GM06990 (cell line): ENCODE results near the gene ATAD3A.

Source experiments
- DNase-seq: peaks from one replicate; pipeline ENCODE4 v3.0.0-alpha.2; 2011; ENCODE audit not compliant: insufficient read length; ENCODE audit errors: extremely low read depth
- H3K27me3 ChIP-seq: replicated peaks from 2 replicates; pipeline ENCODE4 v1.6.0; 2011; ENCODE audit warnings: low read length; ENCODE audit not compliant: control insufficient read depth, insufficient read depth
- H3K36me3 ChIP-seq: 2 replicates; pipeline ENCODE4 v1.5.1; 2011; ENCODE audit warnings: low read length; ENCODE audit not compliant: control insufficient read depth, insufficient read depth
- H3K4me3 ChIP-seq: replicated peaks from 2 replicates; pipeline ENCODE4 v1.5.1; 2011; ENCODE audit warnings: low read depth, mild to moderate bottlenecking, control low read depth, low read length
- TF ChIP-seq, protein P1 (sequence below): IDR thresholded peaks from 2 replicates; pipeline ENCODE4 v1.5.1; 2011; ENCODE audit warnings: low read length, control low read depth, mild to moderate bottlenecking, inconsistent platforms; ENCODE audit not compliant: insufficient read depth, poor library complexity, severe bottlenecking

ATAD3A gene

DNA sequence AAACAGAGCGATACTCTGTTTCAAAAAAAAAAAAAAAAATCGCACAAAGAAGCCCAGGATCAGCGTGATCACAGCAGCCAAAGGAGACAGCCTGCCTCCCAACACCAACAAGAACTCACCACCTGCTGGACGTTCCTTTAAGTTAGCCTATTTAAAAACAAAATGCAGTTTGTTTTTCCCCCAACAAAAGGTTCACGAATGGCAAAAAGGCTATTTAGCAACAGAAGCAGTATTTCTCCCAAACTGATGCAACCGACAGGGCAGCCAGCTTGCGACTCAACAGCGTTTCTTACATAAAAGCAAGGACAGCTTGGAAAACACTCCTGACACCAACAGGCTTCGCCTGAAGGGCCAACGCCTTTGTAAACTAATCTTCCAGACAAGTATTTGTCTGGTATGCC is 55.9 kb downstream of the ATAD3A start:
- Histone ChIP-seq H3K4me3 (no peak overlapping the region), H3K36me3 (peaks cover 18% of the 10 kb centered on the region), H3K27me3 (no peaks in the 10 kb centered on the region)
- TF ChIP-seq, protein P1, sequence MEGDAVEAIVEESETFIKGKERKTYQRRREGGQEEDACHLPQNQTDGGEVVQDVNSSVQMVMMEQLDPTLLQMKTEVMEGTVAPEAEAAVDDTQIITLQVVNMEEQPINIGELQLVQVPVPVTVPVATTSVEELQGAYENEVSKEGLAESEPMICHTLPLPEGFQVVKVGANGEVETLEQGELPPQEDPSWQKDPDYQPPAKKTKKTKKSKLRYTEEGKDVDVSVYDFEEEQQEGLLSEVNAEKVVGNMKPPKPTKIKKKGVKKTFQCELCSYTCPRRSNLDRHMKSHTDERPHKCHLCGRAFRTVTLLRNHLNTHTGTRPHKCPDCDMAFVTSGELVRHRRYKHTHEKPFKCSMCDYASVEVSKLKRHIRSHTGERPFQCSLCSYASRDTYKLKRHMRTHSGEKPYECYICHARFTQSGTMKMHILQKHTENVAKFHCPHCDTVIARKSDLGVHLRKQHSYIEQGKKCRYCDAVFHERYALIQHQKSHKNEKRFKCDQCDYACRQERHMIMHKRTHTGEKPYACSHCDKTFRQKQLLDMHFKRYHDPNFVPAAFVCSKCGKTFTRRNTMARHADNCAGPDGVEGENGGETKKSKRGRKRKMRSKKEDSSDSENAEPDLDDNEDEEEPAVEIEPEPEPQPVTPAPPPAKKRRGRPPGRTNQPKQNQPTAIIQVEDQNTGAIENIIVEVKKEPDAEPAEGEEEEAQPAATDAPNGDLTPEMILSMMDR, result no peak
- no peak for DNase-seq

DNA sequence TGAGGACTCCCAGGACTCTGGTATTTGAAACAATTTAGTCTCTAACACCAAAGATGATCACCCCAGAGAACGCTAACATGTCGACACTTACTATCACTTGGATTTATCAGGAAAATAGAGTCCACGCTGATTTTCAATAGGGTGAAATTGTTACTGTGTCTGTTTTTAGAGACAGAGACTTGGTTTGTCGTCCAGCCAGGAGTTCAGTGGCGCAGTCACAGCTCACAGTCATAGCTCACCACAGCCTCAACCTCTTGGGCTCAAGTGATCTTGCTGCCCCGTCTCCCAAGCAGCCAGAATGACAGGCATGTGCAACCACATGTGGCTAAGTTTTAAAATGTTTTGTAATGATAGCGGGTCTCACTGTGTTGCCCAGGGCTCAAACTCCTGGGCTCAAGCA is 57.4 kb downstream of the ATAD3A start:
- TF ChIP-seq, protein P1, result no peak
- H3K36me3 ChIP-seq, result peaks cover 14% of the 10 kb centered on the region
- no peak for DNase-seq

DNA sequence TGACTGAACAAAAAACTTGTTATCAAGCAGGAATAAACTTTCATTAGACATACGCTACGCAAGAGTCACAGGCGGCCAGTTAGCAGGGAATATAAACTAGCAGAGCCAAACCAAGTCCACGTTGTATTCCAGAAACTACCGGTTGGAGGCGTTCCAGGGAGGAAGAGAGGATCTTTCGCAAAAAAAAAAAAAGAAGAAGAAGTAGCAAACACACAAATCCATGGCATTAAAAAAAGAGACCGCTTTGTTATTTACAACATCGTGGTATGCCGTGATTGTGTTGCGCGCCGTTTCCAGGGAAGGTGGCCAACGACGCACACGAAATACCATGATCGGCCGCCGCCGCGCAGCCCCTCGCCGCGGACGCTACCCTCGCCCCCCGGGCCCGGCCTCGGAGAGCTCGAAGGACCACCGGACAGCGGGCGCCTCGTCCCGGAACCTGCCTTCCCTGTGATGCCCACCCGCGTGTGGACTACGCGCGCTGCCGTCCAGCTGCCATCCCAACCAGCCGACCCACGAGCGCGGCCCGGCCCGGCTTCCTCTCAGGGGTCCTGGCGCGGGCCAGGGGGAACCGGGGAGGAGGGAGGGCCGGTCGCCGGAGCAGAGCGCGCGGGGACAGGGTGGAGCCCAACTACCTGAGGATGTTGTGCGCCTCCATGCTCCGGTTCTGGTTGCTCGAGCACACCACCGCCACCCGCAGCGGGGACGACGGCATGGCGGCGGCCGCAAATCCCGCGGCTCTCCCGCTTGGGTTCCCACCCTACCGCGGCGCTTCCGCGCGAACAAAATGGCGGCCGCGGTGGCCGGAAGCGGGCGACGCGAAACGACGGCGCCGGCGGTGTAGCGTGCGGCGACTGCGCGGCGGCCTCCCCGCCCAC is 62.1 kb downstream of the ATAD3A start:
- H3K27me3 ChIP-seq, result no peaks in the 10 kb centered on the region
- peaks cover 5% of the 10 kb centered on the region for H3K36me3 ChIP-seq
- TF ChIP-seq, protein P1, result no peak
- peak overlapping the region; percentile 99 for H3K4me3 ChIP-seq
- no peak for DNase-seq

More for the DNA sequence above, 57.4 kb downstream of the ATAD3A start:
- Histone ChIP-seq H3K27me3 (no peaks in the 10 kb centered on the region), H3K4me3 (no peak overlapping the region)

DNA sequence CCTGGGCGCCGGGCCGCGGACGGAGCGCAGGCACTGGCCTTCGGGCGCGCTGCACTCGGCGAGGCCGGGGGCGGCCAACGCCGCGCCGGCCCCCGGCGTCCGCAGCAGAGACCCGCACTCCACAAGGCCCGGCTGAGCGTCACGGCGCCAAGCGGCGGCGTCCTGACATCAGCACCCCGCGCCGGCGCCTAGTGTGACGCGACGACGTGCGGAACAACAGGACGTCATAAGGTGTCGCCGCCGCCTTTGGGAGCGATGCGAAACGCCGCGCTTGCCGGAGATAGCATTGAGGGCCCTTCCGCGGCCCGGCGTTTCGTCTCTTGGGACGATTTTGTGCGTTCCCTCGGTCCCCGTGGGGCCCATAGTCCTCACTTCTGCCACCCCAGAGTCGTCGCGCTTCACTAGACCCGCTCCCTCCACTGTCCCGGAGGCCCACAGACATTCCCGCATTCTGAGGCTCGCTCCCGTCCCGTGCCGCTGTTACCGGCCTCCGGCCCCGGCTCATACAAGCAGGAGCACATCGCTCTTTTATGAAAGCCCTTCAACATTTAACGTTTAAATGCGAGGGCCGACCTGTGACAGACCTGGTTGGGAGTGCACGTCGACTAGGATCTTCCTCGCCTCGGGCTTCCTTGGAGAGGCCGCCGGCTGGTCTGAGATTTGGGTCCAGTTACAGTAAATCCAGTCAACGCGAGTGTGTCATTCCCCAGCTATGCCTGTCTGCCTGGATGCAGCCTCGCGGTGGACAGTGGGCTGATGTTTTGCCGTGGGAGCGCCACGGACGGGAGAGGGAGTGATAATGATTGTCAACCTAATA is 63.0 kb downstream of the ATAD3A start, which contains the start of gene SSU72:
SSU72 (minus strand) TSS at position 143 of the 817 bp plus-strand sequence. CDS start 306 bp downstream, outside the sequence.
- peak; percentile 92 for DNase-seq
- H3K27me3 ChIP-seq, result no peaks in the 10 kb centered on the region
- peak within 1 kb of the TSS; percentile 99 for H3K4me3 ChIP-seq
- TF ChIP-seq, protein P1, result no peak
- peaks cover 3% of the 10 kb centered on the region for H3K36me3 ChIP-seq

DNA sequence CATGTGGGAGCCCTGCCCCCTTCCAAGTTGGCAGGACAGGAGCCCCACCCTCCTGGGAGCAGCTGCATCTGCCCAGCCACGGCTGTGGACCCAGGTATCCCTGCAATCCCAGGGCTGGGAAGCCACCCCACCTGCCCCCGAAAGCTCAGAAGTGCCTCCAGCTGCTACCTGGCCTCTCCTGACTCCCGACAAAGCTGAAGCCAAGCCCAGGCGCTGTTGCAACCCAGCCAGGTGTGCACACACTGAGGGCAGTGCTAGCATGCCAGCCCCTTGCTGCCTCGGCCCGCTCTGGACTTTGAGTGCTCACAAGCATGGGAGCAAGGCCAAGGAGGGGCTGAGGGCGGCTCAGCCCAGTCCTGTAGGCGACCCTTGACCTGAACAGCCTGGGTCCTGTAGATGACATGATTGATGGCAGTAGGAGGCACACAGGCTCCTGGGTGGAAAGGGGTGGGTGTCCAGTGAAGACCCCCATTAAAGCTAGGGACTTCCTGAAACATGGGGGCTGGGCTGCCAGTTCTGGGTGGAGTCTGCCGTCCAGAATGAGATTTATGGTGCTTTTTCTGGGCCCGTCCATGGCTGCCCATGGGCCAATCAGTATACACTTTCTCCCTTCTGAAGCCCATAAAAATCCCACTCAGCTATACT is 65.5 kb downstream of the ATAD3A start:
- H3K27me3 ChIP-seq, result no peaks in the 10 kb centered on the region

More for the DNA sequence above, 65.5 kb downstream of the ATAD3A start:
- Histone ChIP-seq H3K4me3 (no peak overlapping the region), H3K36me3 (no peaks in the 10 kb centered on the region)
- TF ChIP-seq, protein P1, result no peak
- DNase-seq, result no peak
